Trophoblast cell (in vitro differentiated cells and primary cell): Measurements from ENCODE around the gene TXLNB.

ENCODE experiments used
- DNase-seq, 2 donors: peaks; one replicate each; pipeline ENCODE4 v3.0.0-alpha.2; 2016
- H2AFZ ChIP-seq: 2 replicates; pipeline ENCODE4 v1.6.1; 2013; ENCODE audit warnings: low read length, moderate library complexity, mild to moderate bottlenecking; ENCODE audit not compliant: insufficient read depth, poor library complexity
- H2AK5ac ChIP-seq: 2 replicates; pipeline ENCODE4 v1.6.1; 2013; ENCODE audit warnings: mild to moderate bottlenecking, low read length
- H2BK120ac ChIP-seq: 2 replicates; pipeline ENCODE4 v1.6.1; 2013; ENCODE audit warnings: low read length, mild to moderate bottlenecking, moderate library complexity; ENCODE audit not compliant: insufficient read depth, poor library complexity
- H2BK12ac ChIP-seq: 2 replicates; pipeline ENCODE4 v1.6.1; 2013; ENCODE audit warnings: mild to moderate bottlenecking, low read length, moderate library complexity
- H2BK5ac ChIP-seq: 2 replicates; pipeline ENCODE4 v1.6.1; 2013; ENCODE audit warnings: low read length, low read depth, moderate library complexity, mild to moderate bottlenecking; ENCODE audit not compliant: poor library complexity
- H3K14ac ChIP-seq: 2 replicates; pipeline ENCODE4 v1.6.1; 2013; ENCODE audit warnings: mild to moderate bottlenecking, low read length
- H3K18ac ChIP-seq: 2 replicates; pipeline ENCODE4 v1.6.1; 2013; ENCODE audit warnings: mild to moderate bottlenecking, low read length
- H3K23ac ChIP-seq: 2 replicates; pipeline ENCODE4 v1.6.1; 2013; ENCODE audit warnings: low read length
- H3K27ac ChIP-seq: 2 replicates; pipeline ENCODE4 v1.5.1; 2013; ENCODE audit warnings: low read depth, mild to moderate bottlenecking, inconsistent platforms, low read length, moderate library complexity
- H3K27me3 ChIP-seq: 2 replicates; pipeline ENCODE4 v1.6.1; 2013; ENCODE audit warnings: inconsistent platforms, mild to moderate bottlenecking, low read length, moderate library complexity; ENCODE audit not compliant: insufficient read depth
- H3K36me3 ChIP-seq, 2 experiments: 1 replicate in 1 of 2; 2 replicates in 1 of 2; pipeline ENCODE4 v1.6.1; 2013; ENCODE audit warnings: low read length in 2 of 2, mild to moderate bottlenecking in 2 of 2, moderate library complexity in 1 of 2; ENCODE audit not compliant: insufficient read depth in 2 of 2, control insufficient read depth in 1 of 2
- H3K4ac ChIP-seq: 2 replicates; pipeline ENCODE4 v1.6.1; 2013; ENCODE audit warnings: low read depth, mild to moderate bottlenecking, low read length, moderate library complexity
- H3K4me1 ChIP-seq, 2 experiments: 1 replicate in 1 of 2; 2 replicates in 1 of 2; pipeline ENCODE4 v1.6.1; 2013; ENCODE audit warnings: low read length in 2 of 2, mild to moderate bottlenecking in 2 of 2, moderate library complexity in 1 of 2; ENCODE audit not compliant: insufficient read depth in 2 of 2, control insufficient read depth in 1 of 2
- H3K4me2 ChIP-seq: 2 replicates; pipeline ENCODE4 v1.6.1; 2013; ENCODE audit warnings: inconsistent platforms, mild to moderate bottlenecking, low read length, moderate library complexity
- H3K4me3 ChIP-seq: 2 replicates; pipeline ENCODE4 v1.5.1; 2013; ENCODE audit warnings: mild to moderate bottlenecking, low read depth, low read length, inconsistent platforms
- H3K79me1 ChIP-seq: one replicate; pipeline ENCODE4 v1.6.1; 2013; ENCODE audit warnings: low read length
- H3K79me2 ChIP-seq: 2 replicates; pipeline ENCODE4 v1.6.1; 2013; ENCODE audit warnings: low read length, mild to moderate bottlenecking; ENCODE audit not compliant: control insufficient read depth, insufficient read depth, poor library complexity
- H3K9ac ChIP-seq: 2 replicates; pipeline ENCODE4 v1.6.1; 2013; ENCODE audit warnings: mild to moderate bottlenecking, low read length
- H3K9me3 ChIP-seq: 2 replicates; pipeline ENCODE4 v1.6.1; 2013; ENCODE audit warnings: low read depth, mild to moderate bottlenecking, control low read depth, inconsistent platforms, low read length; ENCODE audit not compliant: insufficient read depth
- H4K12ac ChIP-seq: 2 replicates; pipeline ENCODE4 v1.6.1; 2013; ENCODE audit warnings: low read depth, mild to moderate bottlenecking, low read length, moderate library complexity
- H4K8ac ChIP-seq: 2 replicates; pipeline ENCODE4 v1.6.1; 2013; ENCODE audit warnings: low read depth, mild to moderate bottlenecking, low read length, moderate library complexity
- H4K91ac ChIP-seq: one replicate; pipeline ENCODE4 v1.6.1; 2013; ENCODE audit warnings: low read depth, mild to moderate bottlenecking, low read length, moderate library complexity
- WGBS: extraction: QIAGEN DNeasy Blood & Tissue Kit; methylation state at CpG from one replicate; pipeline ENCODE4 v1.1.7; 2013; ENCODE audit warnings: missing lambda C conversion rate; ENCODE audit not compliant: insufficient read length, insufficient coverage; ENCODE audit errors: extremely low coverage; 5-methylcytosine and 5-hydroxymethylcytosine counted together

Gene TXLNB

DNA sequence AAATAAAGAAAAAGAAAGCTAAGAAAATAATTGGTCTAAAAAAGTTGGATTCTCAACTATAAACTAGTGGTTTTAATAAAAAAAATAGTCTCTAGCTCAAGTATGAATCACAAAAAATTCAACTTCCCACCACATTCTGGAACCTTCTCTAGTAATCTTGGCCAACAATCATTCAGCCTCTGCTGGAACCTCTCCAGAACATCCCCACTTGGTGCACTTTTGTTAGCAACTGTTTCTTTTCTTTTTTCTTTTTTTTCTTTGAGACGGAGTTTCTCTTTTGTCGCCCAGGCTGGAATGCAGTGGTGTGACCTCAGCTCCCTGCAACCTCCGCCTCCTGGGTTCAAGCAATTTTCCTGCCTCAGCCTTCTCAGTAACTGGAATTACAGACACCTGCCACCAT lies 35.7 kb downstream of the TXLNB start:
- Histone ChIP-seq H4K12ac (no peak overlapping the region), H3K9me3 (peaks cover 2% of the 10 kb centered on the region), H3K18ac (no peak overlapping the region), H2BK120ac (no peak overlapping the region), H3K79me2 (no peaks in the 10 kb centered on the region), H3K4ac (no peak overlapping the region), H2BK12ac (no peak overlapping the region), H2AFZ (no peak overlapping the region), H3K27ac (no peak overlapping the region), H4K8ac (no peak overlapping the region), H3K27me3 (no peaks in the 10 kb centered on the region), H3K9ac (no peak overlapping the region), H4K91ac (no peak overlapping the region), H3K14ac (no peak overlapping the region), H3K4me3 (no peak overlapping the region), H2BK5ac (no peak overlapping the region), H3K4me1 (peaks cover 0 to 3% of the 10 kb centered on the region in 2 experiments), H2AK5ac (no peak overlapping the region), H3K23ac (no peak overlapping the region), H3K79me1 (no peaks in the 10 kb centered on the region), H3K4me2 (no peak overlapping the region), H3K36me3 (no peaks in the 10 kb centered on the region)
- no CpG with 5 or more reads among the region's 3 CpGs for WGBS
- no peak for DNase-seq

GRCh38 chr6:139254196-139254595 lies 37.6 kb downstream of the TXLNB start:
- Histone ChIP-seq H2BK120ac (no peak overlapping the region), H3K27ac (no peak overlapping the region), H2AK5ac (no peak overlapping the region), H3K79me2 (no peaks in the 10 kb centered on the region), H3K79me1 (no peaks in the 10 kb centered on the region), H2BK5ac (no peak overlapping the region), H4K91ac (no peak overlapping the region), H3K4ac (no peak overlapping the region), H3K23ac (no peak overlapping the region), H3K4me3 (no peak overlapping the region), H3K27me3 (no peaks in the 10 kb centered on the region), H3K36me3 (no peaks in the 10 kb centered on the region), H2BK12ac (no peak overlapping the region), H4K12ac (no peak overlapping the region), H2AFZ (no peak overlapping the region), H3K14ac (no peak overlapping the region), H3K9me3 (peaks cover 2% of the 10 kb centered on the region), H3K4me2 (no peak overlapping the region), H3K4me1 (no peaks in the 10 kb centered on the region), H3K9ac (no peak overlapping the region), H4K8ac (no peak overlapping the region), H3K18ac (no peak overlapping the region)
- no peak for DNase-seq
- no CpG with 5 or more reads among the region's 2 CpGs for WGBS

DNA sequence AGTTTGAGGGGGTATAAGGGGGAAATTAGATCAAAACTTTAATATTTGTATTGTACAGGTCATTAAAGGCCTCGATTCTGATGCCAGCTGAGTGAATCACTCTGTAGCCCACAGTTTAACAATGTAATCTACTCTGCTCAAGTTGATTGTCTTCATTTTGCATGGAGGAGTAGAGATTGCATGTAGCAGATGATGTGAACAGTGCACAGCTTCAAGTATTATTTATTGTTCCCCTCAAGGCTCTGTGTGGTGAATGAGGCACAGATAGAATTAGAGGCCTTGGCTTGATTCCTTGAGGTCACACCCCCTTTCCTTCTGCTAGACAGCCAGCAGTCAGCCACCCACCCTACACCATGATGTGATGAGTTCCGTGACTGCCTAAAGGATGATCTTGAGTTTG lies 38.1 kb downstream of the TXLNB start:
- Histone ChIP-seq H2AFZ (no peak overlapping the region), H3K27ac (no peak overlapping the region), H3K18ac (no peak overlapping the region), H3K14ac (no peak overlapping the region), H4K12ac (no peak overlapping the region), H3K4ac (no peak overlapping the region), H3K9me3 (peaks cover 2% of the 10 kb centered on the region), H3K4me3 (no peak overlapping the region), H3K4me1 (no peaks in the 10 kb centered on the region), H4K91ac (no peak overlapping the region), H2BK5ac (no peak overlapping the region), H2BK120ac (no peak overlapping the region), H2BK12ac (no peak overlapping the region), H3K9ac (no peak overlapping the region), H3K36me3 (no peaks in the 10 kb centered on the region), H3K4me2 (no peak overlapping the region), H2AK5ac (no peak overlapping the region), H3K79me1 (no peaks in the 10 kb centered on the region), H3K27me3 (no peaks in the 10 kb centered on the region), H4K8ac (no peak overlapping the region), H3K23ac (no peak overlapping the region), H3K79me2 (no peaks in the 10 kb centered on the region)
- DNase-seq: no peak
- no CpG with 5 or more reads among the region's 2 CpGs for WGBS

- Histone ChIP-seq H2AFZ (no peak overlapping the region), H3K36me3 (no peaks in the 10 kb centered on the region), H2BK12ac (no peak overlapping the region), H2BK120ac (no peak overlapping the region), H3K79me2 (no peaks in the 10 kb centered on the region), H4K12ac (no peak overlapping the region), H4K91ac (no peak overlapping the region), H4K8ac (no peak overlapping the region), H3K4me2 (no peak overlapping the region), H3K27ac (no peak overlapping the region), H3K9ac (no peak overlapping the region), H3K27me3 (no peaks in the 10 kb centered on the region), H3K4me3 (no peak overlapping the region), H3K4ac (no peak overlapping the region), H3K14ac (no peak overlapping the region), H3K79me1 (no peaks in the 10 kb centered on the region), H3K18ac (no peak overlapping the region), H3K23ac (no peak overlapping the region), H3K9me3 (peaks cover 2% of the 10 kb centered on the region), H2BK5ac (no peak overlapping the region), H3K4me1 (no peaks in the 10 kb centered on the region), H2AK5ac (no peak overlapping the region)
- no peak for DNase-seq
- no CpG with 5 or more reads among the region's 4 CpGs for WGBS
Measured at GRCh38 chr6:139251691-139252390, 40.0 kb downstream of the TXLNB start.
